Right atrium auricular region (tissue), 2 donors: ENCODE measurements around the gene TFEB. TPM values are rescaled to one million over a fixed set of nuclear protein-coding genes. Genes with fewer than 3 reads are reported as not detected.

Experiments used
- DNase-seq: peaks from one replicate; pipeline ENCODE4 v3.0.0-alpha.2; 2019; ENCODE audit warnings: low spot score
- H3K27ac ChIP-seq, 2 donors: fragments of 200-600 bp; sonication (generic); 1 replicate in 1 of 2; 2 replicates in 1 of 2; pipeline ENCODE4 v1.5.1; 2016 to 2019
- H3K27me3 ChIP-seq, 2 donors: fragments of 200-600 bp; sonication (generic); one replicate each; pipeline versions ENCODE4 v1.5.1 to v1.6.0; 2017 to 2019
- H3K36me3 ChIP-seq: fragments of 200-600 bp; sonication (generic); one replicate; pipeline ENCODE4 v1.5.1; 2016
- H3K4me1 ChIP-seq, 2 donors: fragments of 200-600 bp; sonication (generic); one replicate each; pipeline versions ENCODE4 v1.5.1 to v1.6.0; 2017 to 2019
- H3K4me3 ChIP-seq, 2 donors: fragments of 200-600 bp; sonication (generic); 1 replicate in 1 of 2; 2 replicates in 1 of 2; pipeline ENCODE4 v1.5.1; 2017 to 2019; ENCODE audit warnings: mild to moderate bottlenecking in 1 of 2, moderate library complexity in 1 of 2
- H3K9me3 ChIP-seq, 2 donors: fragments of 200-600 bp; sonication (generic); one replicate each; pipeline ENCODE4 v1.5.1; 2019
- CTCF ChIP-seq, 2 donors: fragments of 200-600 bp; sonication (generic); IDR thresholded peaks; one replicate each; pipeline ENCODE4 v1.5.1; 2019; ENCODE audit warnings: antibody characterized with exemption in 2 of 2
- total RNA-seq, 2 donors: library from RNA; depleted of rRNA; stranded (reverse); fragments of >200 nt; gene quantifications; one replicate each; pipeline ENCODE4 v1.1.0, GENCODE V29; 2016

The TFEB gene
- total RNA-seq, 2 donors from 2014 or later: 31.5 to 35.8 TPM

- H3K27ac ChIP-seq: no peak overlapping the region
- H3K4me1 ChIP-seq: no peaks in the 10 kb centered on the region
- no peaks in the 10 kb centered on the region for H3K27me3 ChIP-seq
- no peaks in the 10 kb centered on the region for H3K36me3 ChIP-seq
- H3K9me3 ChIP-seq: no peaks in the 10 kb centered on the region
- no peak for TF ChIP-seq CTCF (IDR thresholded peaks at IDR 0.05)
- DNase-seq: no peak
- no peak overlapping the region for H3K4me3 ChIP-seq
These were observed 13.1 kb upstream of the TFEB start for GRCh38 chr6:41748542-41748941.

GRCh38 chr6:41748102-41748477 is 12.7 kb upstream of the TFEB start:
- Histone ChIP-seq H3K4me1 (no peaks in the 10 kb centered on the region), H3K9me3 (no peaks in the 10 kb centered on the region), H3K27me3 (no peaks in the 10 kb centered on the region), H3K4me3 (no peak overlapping the region), H3K36me3 (no peaks in the 10 kb centered on the region), H3K27ac (no peak overlapping the region)
- DNase-seq: no peak
- TF ChIP-seq CTCF (IDR thresholded peaks at IDR 0.05): no peak

GRCh38 chr6:41747256-41748101 is 12.1 kb upstream of the TFEB start, which contains the start of gene PGC:
Gene PGC, minus strand, starts transcription at chr6:41747397. Its CDS starts 63 bp downstream, at chr6:41747334.
- Histone ChIP-seq H3K4me1 (no peaks in the 10 kb centered on the region), H3K4me3 (no peak within 1 kb of the TSS), H3K27ac (no peak within 1 kb of the TSS), H3K9me3 (no peaks in the 10 kb centered on the region), H3K27me3 (no peaks in the 10 kb centered on the region), H3K36me3 (no peaks in the 10 kb centered on the region)
- no peak for DNase-seq
- TF ChIP-seq CTCF (IDR thresholded peaks at IDR 0.05): no peak

- no peak overlapping the region for H3K27ac ChIP-seq
- TF ChIP-seq CTCF (IDR thresholded peaks at IDR 0.05): no peak
- H3K9me3 ChIP-seq: no peaks in the 10 kb centered on the region
- DNase-seq: no peak
- no peaks in the 10 kb centered on the region for H3K27me3 ChIP-seq
- H3K36me3 ChIP-seq: no peaks in the 10 kb centered on the region
- H3K4me3 ChIP-seq: no peak overlapping the region
- no peaks in the 10 kb centered on the region for H3K4me1 ChIP-seq
These were observed 10.7 kb upstream of the TFEB start for GRCh38 chr6:41746107-41746506.

GRCh38 chr6:41744236-41744787 is 8.9 kb upstream of the TFEB start:
- TF ChIP-seq CTCF (IDR thresholded peaks at IDR 0.05): no peak
- H3K27me3 ChIP-seq: no peaks in the 10 kb centered on the region
- no peaks in the 10 kb centered on the region for H3K9me3 ChIP-seq
- no peaks in the 10 kb centered on the region for H3K36me3 ChIP-seq
- H3K4me3 ChIP-seq: no peak overlapping the region
- no peaks in the 10 kb centered on the region for H3K4me1 ChIP-seq
- no peak for DNase-seq
- no peak overlapping the region for H3K27ac ChIP-seq
